K562 (cell line): Measurements from ENCODE around the gene PYGO2. TPM values are rescaled to one million over a fixed set of nuclear protein-coding genes. Genes with fewer than 3 reads are reported as not detected.

ENCODE experiments used
- BRF1 ChIP-seq: IDR thresholded peaks from 3 replicates; pipeline ENCODE4 v1.6.1; 2011; ENCODE audit warnings: borderline replicate concordance, mild to moderate bottlenecking; ENCODE audit not compliant: insufficient read length; ENCODE audit errors: extremely low read depth
- ETV5 ChIP-seq: sonication (generic); formaldehyde crosslinking; IDR thresholded peaks from 2 replicates; pipeline ENCODE4 v1.4.0; 2020; ENCODE audit warnings: low read depth, mild to moderate bottlenecking, missing genetic modification reagents
- JUN ChIP-seq, 2 experiments: sonication (generic) in 1 of 2; formaldehyde crosslinking in 1 of 2; IDR thresholded peaks; 2 replicates each; pipeline versions ENCODE4 v1.6.1 to v1.8.0; 2012 to 2022; ENCODE audit warnings: borderline replicate concordance in 2 of 2, mild to moderate bottlenecking in 2 of 2, improper control_type of control experiment in 1 of 2, low read depth in 1 of 2, low read length in 1 of 2, missing genetic modification reagents in 1 of 2
- MED1 ChIP-seq: sonication (generic); formaldehyde crosslinking; IDR thresholded peaks from 2 replicates; pipeline ENCODE4 v1.8.1; 2023; ENCODE audit warnings: missing genetic modification reagents, borderline replicate concordance
- MYNN ChIP-seq, 2 experiments: sonication (generic); formaldehyde crosslinking in 1 of 2; IDR thresholded peaks; 2 replicates each; pipeline versions ENCODE4 v1.5.0 to v1.6.1; 2016 to 2020; ENCODE audit warnings: antibody characterized with exemption in 1 of 2, missing genetic modification reagents in 1 of 2
- NFIX ChIP-seq: fragments of 250-450 bp; sonication (Bioruptor Pico); IDR thresholded peaks from 2 replicates; pipeline ENCODE4 v1.4.0; 2020; ENCODE audit warnings: low read depth, mild to moderate bottlenecking, moderate library complexity
- POU5F1 ChIP-seq: fragments of 150-350 bp; IDR thresholded peaks from 2 replicates; pipeline ENCODE4 v1.6.1; 2014; ENCODE audit warnings: borderline replicate concordance, low read length, low read depth, mild to moderate bottlenecking; ENCODE audit not compliant: partially characterized antibody
- RCOR1 ChIP-seq, 2 experiments: IDR thresholded peaks; 2 replicates each; pipeline ENCODE4 v1.6.1; 2012; ENCODE audit warnings: low read depth in 2 of 2, low read length in 2 of 2, borderline replicate concordance in 1 of 2, improper control_type of control experiment in 1 of 2
- RUNX1 ChIP-seq: sonication (generic); IDR thresholded peaks from 2 replicates; pipeline ENCODE4 v1.6.1; 2016; ENCODE audit warnings: antibody characterized with exemption, low read depth
- TCF3 ChIP-seq: sonication (generic); formaldehyde crosslinking; IDR thresholded peaks from 2 replicates; pipeline ENCODE4 v1.4.0; 2020; ENCODE audit warnings: mild to moderate bottlenecking, missing genetic modification reagents
- THAP12 ChIP-seq: fragments of 250-450 bp; sonication (Bioruptor Pico); IDR thresholded peaks from 2 replicates; pipeline ENCODE4 v1.9.0; 2021; ENCODE audit warnings: mild to moderate bottlenecking, inconsistent platforms
- UBTF ChIP-seq, 2 experiments: IDR thresholded peaks; 2 replicates each; pipeline ENCODE4 v1.6.1; 2012; ENCODE audit warnings: improper control_type of control experiment in 2 of 2, low read depth in 2 of 2, low read length in 2 of 2, borderline replicate concordance in 1 of 2
- ZBTB43 ChIP-seq: sonication (generic); formaldehyde crosslinking; IDR thresholded peaks from 2 replicates; pipeline ENCODE4 v1.8.0; 2023; ENCODE audit warnings: mild to moderate bottlenecking, missing genetic modification reagents
- ZFP30 ChIP-seq: fragments of 250-450 bp; sonication (Bioruptor Pico); IDR thresholded peaks from 2 replicates; pipeline ENCODE4 v1.8.0; 2022; ENCODE audit warnings: moderate library complexity, mild to moderate bottlenecking, inconsistent platforms, borderline replicate concordance
- ZNF197 ChIP-seq: fragments of 200-800 bp; sonication (Bioruptor generic); IDR thresholded peaks from 2 replicates; pipeline ENCODE4 v1.6.1; 2016; ENCODE audit warnings: low read depth, missing genetic modification characterization, missing compliant biosample characterization
- ZNF24 ChIP-seq: fragments of 450-650 bp; IDR thresholded peaks from 2 replicates; pipeline ENCODE4 v1.6.1; 2016
- ZNF354B ChIP-seq: fragments of 250-450 bp; sonication (Bioruptor Pico); IDR thresholded peaks from 2 replicates; pipeline ENCODE4 v1.4.0; 2020
- ZNF655 ChIP-seq: fragments of 250-450 bp; sonication (Bioruptor Pico); IDR thresholded peaks from 2 replicates; pipeline ENCODE4 v1.5.0; 2021
- ZNF785 ChIP-seq: fragments of 250-450 bp; sonication (Bioruptor Pico); IDR thresholded peaks from 2 replicates; pipeline ENCODE4 v1.4.0; 2020; ENCODE audit warnings: mild to moderate bottlenecking
- polyA plus RNA-seq, 8 experiments: library from polyadenylated mRNA; depleted of rRNA in 4 of 8; stranded (reverse) in 5 of 8; unstranded in 3 of 8; fragments of >200 nt; fragmentation: Nextera tagmentation in 2 of 8; fragmentation: Illumina TruSeq in 1 of 8; extraction: Ambion mirVana in 2 of 8; extraction: Trizol in 1 of 8; gene quantifications; 2 replicates each; pipeline versions ENCODE4 v1.2.1 to v1.2.3, GENCODE V29; 2011 to 2014; ENCODE audit warnings: inconsistent platforms in 1 of 8, missing spikeins in 1 of 8
- total RNA-seq, 7 experiments: library from RNA; depleted of rRNA in 6 of 7; stranded (reverse); fragments of >200 nt in 6 of 7; fragmentation: Illumina TruSeq in 2 of 7; extraction: Trizol in 2 of 7; gene quantifications; 2 replicates each; pipeline versions ENCODE4 v1.2.1 to v1.2.3, GENCODE V29; 2011 to 2021; ENCODE audit warnings: low replicate concordance in 1 of 7

The PYGO2 gene
- total and polyA plus RNA-seq, 9 of the 15 experiments (the other 6 are each of a cell fraction or from before 2014, with no cell fraction given): 8.3 to 36.2 (median 18.2) TPM

- TF ChIP-seq RCOR1 (IDR thresholded peaks at IDR 0.05; ENCODE audit: borderline replicate concordance in 1 of 2, low read depth in 2 of 2, low read length in 2 of 2): peak in 1 of 2 experiments; percentile 73; a peak in 1 of 4 replicates
- no peak for TF ChIP-seq RUNX1
- 0 out of 4 replicates have a peak, but pooled peaks of 1 of the 2 experiments have one; percentile 47 for TF ChIP-seq UBTF (IDR thresholded peaks at IDR 0.05; ENCODE audit: borderline replicate concordance in 1 of 2, low read depth in 2 of 2, low read length in 2 of 2)
- peak; percentile 20 for TF ChIP-seq POU5F1
- TF ChIP-seq TCF3 (CRISPR knock-in tag): no peak
- TF ChIP-seq ETV5 (CRISPR knock-in tag): no peak; the same call in none of the 2 replicates
- no peak for TF ChIP-seq JUN (IDR thresholded peaks at IDR 0.05; ENCODE audit: borderline replicate concordance, low read depth, low read length)
- no peak for TF ChIP-seq JUN (CRISPR knock-in tag; IDR thresholded peaks at IDR 0.05; ENCODE audit: borderline replicate concordance)
- TF ChIP-seq MYNN (IDR thresholded peaks at IDR 0.05): 0 out of 2 replicates have a peak, but pooled peaks have one; percentile 25
- TF ChIP-seq MYNN (CRISPR knock-in tag; IDR thresholded peaks at IDR 0.05): no peak
- no peak for TF ChIP-seq ZNF197 (CRISPR knock-in tag)
- no peak; the same call in 1 of the 2 replicates for TF ChIP-seq NFIX (CRISPR knock-in tag)
- TF ChIP-seq ZNF785: no peak
- no peak for TF ChIP-seq ZNF354B (CRISPR knock-in tag)
- TF ChIP-seq BRF1: no peak
- TF ChIP-seq THAP12 (CRISPR knock-in tag): no peak
- TF ChIP-seq ZNF24: no peak
- no peak for TF ChIP-seq MED1
- no peak for TF ChIP-seq ZNF655 (CRISPR knock-in tag)
- TF ChIP-seq ZFP30 (CRISPR knock-in tag): no peak
- TF ChIP-seq ZBTB43 (CRISPR knock-in tag): peak; percentile 31; the same call in 1 of the 2 replicates
These were observed 21.5 kb upstream of the PYGO2 start, which contains the start of gene FLAD1 (continued) for GRCh38 chr1:154982897-154983648.
